Measurements from ENCODE around the gene SMARCAL1.

SMARCAL1 gene

GRCh38 chr2:216371721-216372702 is 40.3 kb upstream of the SMARCAL1 start, which contains the start of gene MARCHF4 (continued):
- TF ChIP-seq ZNF488 (tag by site-specific recombination; IDR thresholded peaks at IDR 0.05): no peak
- no peak for TF ChIP-seq ZNF549 (tag by site-specific recombination; IDR thresholded peaks at IDR 0.05)
- TF ChIP-seq ZNF530 (tag by site-specific recombination; IDR thresholded peaks at IDR 0.05; ENCODE audit: low read depth): no peak
- TF ChIP-seq ZNF747 (tag by site-specific recombination; IDR thresholded peaks at IDR 0.05): no peak
- peak; percentile 100 for TF ChIP-seq REST (tag by site-specific recombination; IDR thresholded peaks at IDR 0.05)
- peak; percentile 96 for TF ChIP-seq GLIS2 (tag by site-specific recombination; IDR thresholded peaks at IDR 0.05)
- TF ChIP-seq ZNF302 (tag by site-specific recombination; IDR thresholded peaks at IDR 0.05; ENCODE audit: low read depth): no peak
- no peak for TF ChIP-seq BCL11A (tag by site-specific recombination; IDR thresholded peaks at IDR 0.05; ENCODE audit: low read depth)
- TF ChIP-seq INSM2 (tag by site-specific recombination; IDR thresholded peaks at IDR 0.05): peak; percentile 40; the same call in 1 of the 2 replicates
- no peak for TF ChIP-seq ZNF580 (tag by site-specific recombination; IDR thresholded peaks at IDR 0.05)
- no peak for TF ChIP-seq TCF7L2 (IDR thresholded peaks at IDR 0.05; ENCODE audit: borderline replicate concordance, low read depth, low read length)
- TF ChIP-seq SP2 (tag by site-specific recombination; IDR thresholded peaks at IDR 0.05): peak; percentile 74
- TF ChIP-seq ZNF701 (tag by site-specific recombination; IDR thresholded peaks at IDR 0.05): no peak
- TF ChIP-seq ZNF148 (tag by site-specific recombination; IDR thresholded peaks at IDR 0.05; ENCODE audit: borderline replicate concordance): no peak
- TF ChIP-seq ZNF610 (tag by site-specific recombination; IDR thresholded peaks at IDR 0.05; ENCODE audit: borderline replicate concordance): no peak
- no peak for TF ChIP-seq ZNF677 (tag by site-specific recombination; IDR thresholded peaks at IDR 0.05)
- peak; percentile 75; the same call in 1 of the 2 replicates for TF ChIP-seq KLF17 (tag by site-specific recombination; IDR thresholded peaks at IDR 0.05)
- no peak for TF ChIP-seq KLF10 (tag by site-specific recombination; IDR thresholded peaks at IDR 0.05)
- TF ChIP-seq ZNF19 (tag by site-specific recombination; IDR thresholded peaks at IDR 0.05; ENCODE audit: low read depth): no peak
- no peak for TF ChIP-seq ZNF830 (tag by site-specific recombination; IDR thresholded peaks at IDR 0.05; ENCODE audit: low read depth)
- TF ChIP-seq GFI1B (tag by site-specific recombination; IDR thresholded peaks at IDR 0.05): no peak
- TF ChIP-seq HOXD13 (CRISPR knock-in tag; IDR thresholded peaks at IDR 0.05; ENCODE audit: borderline replicate concordance): no peak
- TF ChIP-seq ZNF394 (tag by site-specific recombination; IDR thresholded peaks at IDR 0.05; ENCODE audit: borderline replicate concordance): no peak; the same call in 1 of the 2 replicates
- no peak for TF ChIP-seq ZNF626 (tag by site-specific recombination; IDR thresholded peaks at IDR 0.05)
- no peak for TF ChIP-seq CTCF (tag by site-specific recombination; IDR thresholded peaks at IDR 0.05)
- TF ChIP-seq GLIS1 (tag by site-specific recombination; IDR thresholded peaks at IDR 0.05): peak; percentile 83

Data from HEK293 (cell line).